ENCODE data around the gene FAM171A2.

The FAM171A2 gene

DNA sequence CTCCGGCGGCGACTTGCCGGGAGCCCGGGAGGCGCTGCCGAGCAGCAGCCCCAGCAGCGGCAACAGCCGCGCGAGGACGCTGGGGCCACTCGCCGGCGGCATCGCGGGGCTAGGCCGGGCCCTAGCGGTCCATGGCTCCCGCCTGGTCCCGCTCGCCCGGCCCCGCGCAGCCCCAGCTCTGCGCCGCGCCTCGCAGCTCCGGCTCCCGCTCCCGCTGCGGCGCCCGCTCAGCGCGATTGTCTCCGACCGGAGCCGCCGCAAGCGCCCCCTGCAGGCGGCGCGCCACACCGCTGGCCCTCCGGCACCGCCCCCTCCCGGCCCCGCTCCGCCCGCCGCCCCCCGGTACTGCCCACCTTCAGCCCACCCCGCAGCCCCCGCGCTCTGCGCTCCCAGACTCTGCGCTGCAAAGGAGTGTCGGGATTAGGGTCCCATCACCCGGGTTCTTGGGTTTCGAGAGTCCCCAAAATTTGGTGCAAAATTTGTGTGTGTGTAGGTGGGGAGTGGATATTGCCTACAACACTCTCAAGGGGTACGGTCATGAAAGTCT, at the start of gene FAM171A2:
Gene FAM171A2 (minus strand): TSS at position 241 of the 547 bp plus-strand sequence. CDS start 139 bp downstream, at position 102.
- peak within 1 kb of the TSS; percentile 75 for H3K4me3 ChIP-seq (ENCODE audit: low read length)
- no peaks in the 10 kb centered on the region for H3K27me3 ChIP-seq (ENCODE audit: control insufficient read depth, insufficient read depth, low read length)
- WGBS (ENCODE audit: insufficient coverage, insufficient read length), result no CpG with 5 or more reads among the region's 63 CpGs
- H3K4me1 ChIP-seq (ENCODE audit: control insufficient read depth, insufficient read depth, low read length), result peaks cover 15% of the 10 kb centered on the region
- H3K36me3 ChIP-seq (ENCODE audit: control insufficient read depth, insufficient read depth, low read length), result no peaks in the 10 kb centered on the region
- no peak for DNase-seq (ENCODE audit: low read depth, low spot score)
- H3K27ac ChIP-seq (ENCODE audit: low read length), result no peak within 1 kb of the TSS
- no peaks in the 10 kb centered on the region for H3K9me3 ChIP-seq (ENCODE audit: control insufficient read depth, insufficient read depth, low read length)

DNA sequence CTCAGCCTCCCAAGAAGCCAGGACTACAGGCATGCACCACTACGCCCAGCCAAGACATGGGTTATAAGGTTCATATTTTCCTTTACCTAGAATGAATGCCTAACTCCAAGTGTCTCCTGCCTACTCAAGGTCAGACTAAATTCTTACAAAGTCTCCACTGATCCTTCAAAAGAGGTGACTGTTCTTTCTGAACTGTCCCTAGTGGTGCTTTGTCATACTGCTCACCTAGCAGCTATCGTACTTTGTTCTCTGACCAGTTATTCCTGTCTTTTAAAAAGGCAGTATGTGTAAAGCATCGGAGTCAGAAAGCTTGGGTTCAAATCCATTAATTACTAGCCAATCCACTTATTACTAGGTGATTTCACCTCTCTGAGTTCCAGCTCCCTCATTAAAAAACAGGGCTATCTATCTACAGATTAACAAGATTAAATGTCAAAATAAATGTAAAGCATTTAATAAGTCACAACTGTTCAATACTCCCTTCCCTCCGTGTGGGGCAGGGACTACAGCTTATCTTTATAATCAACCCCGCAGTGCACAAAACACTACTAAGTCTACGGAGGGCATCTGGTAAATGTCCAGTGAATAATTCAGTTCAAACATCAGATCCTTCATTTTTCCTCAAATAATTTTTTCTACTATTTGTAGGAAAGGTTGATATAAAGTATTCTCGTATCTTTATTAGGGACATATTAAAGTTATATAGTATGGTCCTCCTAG, 45.8 kb upstream of the FAM171A2 start:
- no peak for DNase-seq (ENCODE audit: low read depth, low spot score)
- no peak overlapping the region for H3K4me3 ChIP-seq (ENCODE audit: low read length)

DNA sequence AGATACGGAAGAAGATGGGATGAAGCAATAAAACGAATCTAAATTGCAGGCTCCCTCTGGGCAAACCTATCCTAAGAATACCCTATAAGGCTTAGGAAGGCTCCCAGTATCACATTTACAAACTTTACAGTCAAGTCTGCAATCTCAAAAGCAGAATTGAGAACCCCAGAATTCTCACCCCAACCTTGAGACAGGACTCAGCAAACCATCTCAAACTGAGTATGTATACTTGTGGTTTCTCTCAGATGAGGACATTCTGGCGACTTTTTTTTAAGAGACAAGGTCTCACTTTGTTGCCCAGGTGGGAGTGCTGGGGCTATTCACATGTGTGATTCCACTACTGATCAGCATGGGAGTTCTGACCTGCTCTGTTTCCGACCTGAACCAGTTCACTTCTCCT, 45.1 kb upstream of the FAM171A2 start:
- H3K9me3 ChIP-seq (ENCODE audit: control insufficient read depth, insufficient read depth, low read length), result no peaks in the 10 kb centered on the region
- no peak overlapping the region for H3K4me3 ChIP-seq (ENCODE audit: low read length)
- H3K27ac ChIP-seq (ENCODE audit: low read length), result no peak overlapping the region
- no peaks in the 10 kb centered on the region for H3K27me3 ChIP-seq (ENCODE audit: control insufficient read depth, insufficient read depth, low read length)
- H3K4me1 ChIP-seq (ENCODE audit: control insufficient read depth, insufficient read depth, low read length), result no peaks in the 10 kb centered on the region
- H3K36me3 ChIP-seq (ENCODE audit: control insufficient read depth, insufficient read depth, low read length), result no peaks in the 10 kb centered on the region
- DNase-seq (ENCODE audit: low read depth, low spot score), result no peak
- WGBS (ENCODE audit: insufficient coverage, insufficient read length), result no CpG with 5 or more reads among the region's 4 CpGs

More for the DNA sequence above, 45.8 kb upstream of the FAM171A2 start:
- H3K27ac ChIP-seq (ENCODE audit: low read length), result no peak overlapping the region
- no CpG with 5 or more reads among the region's 7 CpGs for WGBS (ENCODE audit: insufficient coverage, insufficient read length)
- H3K4me1 ChIP-seq (ENCODE audit: control insufficient read depth, insufficient read depth, low read length), result no peaks in the 10 kb centered on the region
- no peaks in the 10 kb centered on the region for H3K36me3 ChIP-seq (ENCODE audit: control insufficient read depth, insufficient read depth, low read length)
- H3K27me3 ChIP-seq (ENCODE audit: control insufficient read depth, insufficient read depth, low read length), result no peaks in the 10 kb centered on the region
- no peaks in the 10 kb centered on the region for H3K9me3 ChIP-seq (ENCODE audit: control insufficient read depth, insufficient read depth, low read length)

GRCh38 chr17:44402564-44403172, 39.0 kb upstream of the FAM171A2 start:
- no peak overlapping the region for H3K27ac ChIP-seq (ENCODE audit: low read length)
- H3K4me1 ChIP-seq (ENCODE audit: control insufficient read depth, insufficient read depth, low read length), result no peaks in the 10 kb centered on the region; the same call in 1 of the 2 replicates
- no peak overlapping the region for H3K4me3 ChIP-seq (ENCODE audit: low read length)
- no peaks in the 10 kb centered on the region for H3K27me3 ChIP-seq (ENCODE audit: control insufficient read depth, insufficient read depth, low read length)
- WGBS (ENCODE audit: insufficient coverage, insufficient read length), result no CpG with 5 or more reads among the region's 5 CpGs
- no peaks in the 10 kb centered on the region for H3K9me3 ChIP-seq (ENCODE audit: control insufficient read depth, insufficient read depth, low read length)
- H3K36me3 ChIP-seq (ENCODE audit: control insufficient read depth, insufficient read depth, low read length), result peaks cover 9% of the 10 kb centered on the region; the same call in 1 of the 2 replicates
- DNase-seq (ENCODE audit: low read depth, low spot score), result no peak

DNA sequence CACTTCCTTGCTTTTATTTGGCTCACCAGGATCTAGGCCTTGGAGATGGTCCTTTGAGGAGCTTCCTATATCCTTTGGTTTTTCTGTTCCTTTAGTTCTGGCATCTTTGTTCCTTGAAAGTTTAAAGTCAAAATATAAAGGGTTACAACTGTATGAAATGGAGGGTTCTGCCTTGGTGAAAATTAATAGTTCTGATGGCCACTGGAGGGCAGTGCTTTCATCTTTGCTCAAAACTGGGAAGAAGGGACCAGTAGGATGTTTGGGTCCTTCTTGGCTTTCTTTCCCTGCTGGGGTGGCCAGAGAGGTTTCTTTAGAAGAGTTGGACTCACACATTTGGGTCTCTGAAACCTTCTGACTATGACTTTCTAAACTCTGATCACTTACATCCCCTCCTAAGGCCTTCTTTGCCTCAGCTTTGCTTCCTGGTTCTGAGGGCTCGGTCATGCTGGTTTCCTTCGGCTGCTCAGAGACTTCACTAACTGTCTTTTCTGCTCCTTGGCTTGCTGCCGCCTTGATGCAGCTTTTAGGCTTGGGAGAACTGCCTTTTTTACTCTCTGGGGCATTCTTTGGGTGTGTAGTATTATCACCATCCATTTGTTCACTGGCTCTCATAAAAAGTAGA, 36.7 kb upstream of the FAM171A2 start:
- Histone ChIP-seq H3K4me1 (ENCODE audit: control insufficient read depth, insufficient read depth, low read length) (no peaks in the 10 kb centered on the region; the same call in 1 of the 2 replicates), H3K27me3 (ENCODE audit: control insufficient read depth, insufficient read depth, low read length) (no peaks in the 10 kb centered on the region), H3K9me3 (ENCODE audit: control insufficient read depth, insufficient read depth, low read length) (no peaks in the 10 kb centered on the region), H3K27ac (ENCODE audit: low read length) (no peak overlapping the region), H3K4me3 (ENCODE audit: low read length) (no peak overlapping the region), H3K36me3 (ENCODE audit: control insufficient read depth, insufficient read depth, low read length) (peaks cover 15% of the 10 kb centered on the region; the same call in 1 of the 2 replicates)
- no CpG with 5 or more reads among the region's 3 CpGs for WGBS (ENCODE audit: insufficient coverage, insufficient read length)
- DNase-seq (ENCODE audit: low read depth, low spot score), result no peak

DNA sequence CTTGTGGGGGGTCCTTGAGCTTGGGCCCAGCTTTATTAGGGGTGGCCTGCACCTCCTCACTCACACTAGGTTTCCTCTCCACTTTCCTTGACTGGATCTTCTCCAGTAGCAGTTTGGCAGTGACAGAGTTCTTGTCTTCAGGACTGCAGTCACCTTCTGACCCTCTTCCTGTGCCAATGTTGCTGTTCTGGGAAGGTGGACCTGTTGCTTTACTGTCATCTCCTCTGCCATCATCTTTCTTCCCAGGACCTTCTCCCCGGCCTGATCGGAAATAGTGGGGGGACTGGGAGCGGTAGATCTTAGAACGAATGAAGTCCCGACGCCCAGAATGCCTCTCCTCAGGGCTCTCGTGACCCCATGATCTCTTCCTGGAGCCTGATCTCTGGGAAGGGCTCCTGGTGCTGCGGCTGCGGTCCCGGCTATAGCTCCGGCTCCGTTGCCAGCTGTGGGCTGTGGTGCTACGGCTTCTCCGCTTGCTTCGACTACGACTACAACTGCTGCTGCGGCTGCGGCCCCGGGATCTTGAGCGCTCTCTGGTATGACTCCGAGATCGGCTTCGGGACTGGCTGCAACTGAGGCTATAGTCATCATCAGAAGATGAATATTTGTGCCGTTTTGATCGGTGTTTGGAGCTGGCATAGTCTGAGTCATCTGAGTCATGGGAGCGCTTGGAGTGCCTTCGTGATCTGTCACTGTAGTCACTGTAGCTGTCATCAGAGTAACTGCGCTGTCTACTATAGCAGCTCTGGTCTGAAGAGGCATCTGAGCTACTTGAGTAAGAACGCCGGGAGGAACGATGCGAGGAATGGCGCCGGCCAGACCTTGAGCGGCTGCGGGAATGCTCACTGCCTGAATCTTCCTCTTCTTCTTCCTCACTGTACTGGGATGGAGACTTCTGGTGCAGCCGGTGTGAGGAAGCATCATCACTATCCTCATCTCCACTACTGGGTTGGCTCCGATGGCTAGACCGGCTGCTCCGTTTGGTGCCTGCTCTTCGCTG, 35.3 kb upstream of the FAM171A2 start:
- no peak for DNase-seq (ENCODE audit: low read depth, low spot score)
- Histone ChIP-seq H3K27ac (ENCODE audit: low read length) (no peak overlapping the region), H3K4me3 (ENCODE audit: low read length) (no peak overlapping the region), H3K27me3 (ENCODE audit: control insufficient read depth, insufficient read depth, low read length) (no peaks in the 10 kb centered on the region), H3K9me3 (ENCODE audit: control insufficient read depth, insufficient read depth, low read length) (no peaks in the 10 kb centered on the region), H3K36me3 (ENCODE audit: control insufficient read depth, insufficient read depth, low read length) (peaks cover 15% of the 10 kb centered on the region; the same call in 1 of the 2 replicates), H3K4me1 (ENCODE audit: control insufficient read depth, insufficient read depth, low read length) (no peaks in the 10 kb centered on the region; the same call in 1 of the 2 replicates)
- WGBS (ENCODE audit: insufficient coverage, insufficient read length), result no CpG with 5 or more reads among the region's 41 CpGs

DNA sequence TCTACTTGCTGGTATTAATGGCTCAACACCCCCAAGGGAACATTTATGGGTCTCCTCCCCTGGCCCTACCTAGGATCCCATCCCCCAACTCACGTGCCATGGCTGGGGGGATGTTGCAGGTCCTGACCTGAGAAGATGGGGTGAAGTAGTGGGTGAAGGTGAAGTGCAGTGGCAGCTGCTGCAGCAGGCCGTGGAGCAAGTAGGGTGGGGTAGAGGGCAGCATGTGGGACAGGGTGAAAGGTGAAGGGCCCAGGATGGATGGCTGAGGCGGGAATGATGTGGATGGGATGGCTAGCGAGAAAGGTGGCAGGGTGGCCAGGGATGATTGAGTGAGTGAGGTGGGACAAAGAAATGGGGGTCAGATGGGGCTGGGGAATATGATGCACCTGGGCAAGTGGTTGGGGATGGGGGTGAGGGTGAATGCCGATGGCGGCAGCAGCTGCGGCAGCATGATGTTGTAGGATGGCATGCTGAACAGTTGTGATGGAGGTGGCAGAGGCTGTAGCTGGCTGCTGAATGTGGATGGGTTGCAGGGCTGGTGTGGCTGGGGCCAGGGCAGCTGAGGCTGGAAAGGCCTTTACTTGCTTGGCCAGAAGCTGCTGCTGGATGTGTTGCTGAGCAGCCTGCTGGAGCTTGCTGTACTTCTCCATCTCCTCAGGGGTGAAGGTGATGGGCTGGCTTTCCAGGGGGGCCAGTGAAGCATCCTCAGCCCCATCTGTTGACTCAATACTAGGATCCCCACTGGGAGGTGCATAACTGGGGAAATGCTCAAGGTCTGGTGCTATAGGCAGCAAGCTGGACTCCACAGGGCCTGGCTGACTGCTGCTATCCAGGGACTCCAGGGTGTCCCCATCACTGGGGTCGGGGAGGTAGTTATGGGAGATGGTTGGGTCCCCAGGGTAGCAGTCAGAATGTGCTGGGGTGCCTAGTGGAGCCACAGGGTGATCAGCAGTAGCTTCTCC, 34.1 kb upstream of the FAM171A2 start:
- WGBS (ENCODE audit: insufficient coverage, insufficient read length), result no CpG with 5 or more reads among the region's 8 CpGs
- Histone ChIP-seq H3K27ac (ENCODE audit: low read length) (no peak overlapping the region), H3K4me1 (ENCODE audit: control insufficient read depth, insufficient read depth, low read length) (no peaks in the 10 kb centered on the region; the same call in 1 of the 2 replicates), H3K4me3 (ENCODE audit: low read length) (no peak overlapping the region), H3K36me3 (ENCODE audit: control insufficient read depth, insufficient read depth, low read length) (peaks cover 15% of the 10 kb centered on the region; the same call in 1 of the 2 replicates), H3K27me3 (ENCODE audit: control insufficient read depth, insufficient read depth, low read length) (no peaks in the 10 kb centered on the region), H3K9me3 (ENCODE audit: control insufficient read depth, insufficient read depth, low read length) (no peaks in the 10 kb centered on the region)
- DNase-seq (ENCODE audit: low read depth, low spot score), result no peak

DNA sequence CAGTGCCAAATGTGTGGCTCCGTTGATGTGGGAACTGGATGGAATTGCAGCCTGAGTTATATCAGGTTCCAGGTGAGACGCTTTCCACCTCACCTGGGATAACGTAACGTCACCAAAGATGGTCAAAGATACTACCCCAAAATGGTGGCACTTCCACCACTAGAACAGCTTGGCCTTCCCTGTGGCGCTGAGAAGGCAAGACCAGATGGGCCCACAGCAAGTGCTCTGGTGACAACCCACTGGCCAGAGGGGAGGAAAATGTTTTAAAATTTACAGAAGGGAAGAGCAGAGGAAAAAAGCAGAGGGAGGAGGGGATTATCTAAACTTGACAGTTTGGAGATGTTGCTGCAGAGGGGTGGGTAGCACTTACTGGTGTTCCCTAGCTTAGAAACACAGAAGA, 33.3 kb upstream of the FAM171A2 start:
- no peak overlapping the region for H3K27ac ChIP-seq (ENCODE audit: low read length)
- H3K9me3 ChIP-seq (ENCODE audit: control insufficient read depth, insufficient read depth, low read length), result no peaks in the 10 kb centered on the region
- DNase-seq (ENCODE audit: low read depth, low spot score), result no peak
- no peaks in the 10 kb centered on the region for H3K27me3 ChIP-seq (ENCODE audit: control insufficient read depth, insufficient read depth, low read length)
- no CpG with 5 or more reads among the region's 5 CpGs for WGBS (ENCODE audit: insufficient coverage, insufficient read length)
- H3K4me3 ChIP-seq (ENCODE audit: low read length), result no peak overlapping the region
- peaks cover 15% of the 10 kb centered on the region; the same call in 1 of the 2 replicates for H3K36me3 ChIP-seq (ENCODE audit: control insufficient read depth, insufficient read depth, low read length)
- H3K4me1 ChIP-seq (ENCODE audit: control insufficient read depth, insufficient read depth, low read length), result no peaks in the 10 kb centered on the region; the same call in 1 of the 2 replicates

GRCh38 chr17:44394833-44395232, 31.2 kb upstream of the FAM171A2 start:
- no peak for DNase-seq (ENCODE audit: low read depth, low spot score)
- no peaks in the 10 kb centered on the region for H3K9me3 ChIP-seq (ENCODE audit: control insufficient read depth, insufficient read depth, low read length)
- no peak overlapping the region for H3K4me3 ChIP-seq (ENCODE audit: low read length)
- H3K27me3 ChIP-seq (ENCODE audit: control insufficient read depth, insufficient read depth, low read length), result no peaks in the 10 kb centered on the region
- H3K27ac ChIP-seq (ENCODE audit: low read length), result no peak overlapping the region
- WGBS (ENCODE audit: insufficient coverage, insufficient read length), result no CpG with 5 or more reads among the region's 2 CpGs
- H3K36me3 ChIP-seq (ENCODE audit: control insufficient read depth, insufficient read depth, low read length), result peaks cover 15% of the 10 kb centered on the region; the same call in 1 of the 2 replicates
- no peaks in the 10 kb centered on the region; the same call in 1 of the 2 replicates for H3K4me1 ChIP-seq (ENCODE audit: control insufficient read depth, insufficient read depth, low read length)
